ENCODE data around the gene TRAPPC3. TPM values are rescaled to one million over a fixed set of nuclear protein-coding genes. Genes with fewer than 3 reads are reported as not detected.
A peak's percentile ranks its signal among the peaks of the same experiment; 100 is the strongest.

Gene TRAPPC3
- total RNA-seq, 1 experiment from 2014 or later: 158 TPM

DNA sequence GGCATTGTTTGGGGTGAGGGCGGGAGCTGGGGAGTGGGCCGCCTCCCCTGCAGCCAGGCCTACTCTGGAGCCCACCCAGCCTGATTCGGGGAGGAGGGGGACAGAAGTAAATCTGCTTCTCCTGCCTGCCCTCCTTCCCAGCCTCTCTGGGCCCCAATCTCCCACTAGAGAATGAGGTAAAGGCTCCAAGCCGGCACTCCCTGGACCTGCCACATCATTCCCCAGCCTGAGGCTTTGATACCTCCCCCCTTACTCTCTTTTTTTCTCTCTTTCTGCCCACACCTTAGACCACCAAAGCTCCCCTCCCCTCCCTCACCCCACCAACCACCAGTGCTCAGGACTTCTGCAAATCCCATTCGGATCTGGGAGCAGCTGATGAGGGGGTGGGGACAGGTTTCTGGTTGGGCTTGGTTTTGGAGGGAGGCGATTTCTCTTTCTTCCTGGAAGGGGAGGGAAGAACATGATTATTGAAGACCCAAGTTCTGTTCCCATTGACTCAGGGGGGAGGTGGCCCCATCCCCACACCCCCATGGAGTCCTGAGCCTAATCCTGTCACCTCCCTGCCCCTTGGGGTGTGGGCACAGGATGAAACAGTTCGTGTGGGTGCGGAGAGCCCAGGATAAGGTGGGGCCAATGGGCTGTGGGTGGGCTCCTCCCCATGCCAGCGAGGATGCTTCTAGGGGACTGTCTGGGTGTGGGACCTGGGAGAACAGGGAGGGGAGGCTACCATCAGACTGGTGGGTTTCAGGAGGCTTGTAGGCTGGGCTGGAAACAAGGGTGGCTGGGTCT lies 8.0 kb upstream of the TRAPPC3 start:
- peaks cover 51% of the 10 kb centered on the region for H3K36me3 ChIP-seq
- H3K27me3 ChIP-seq: no peaks in the 10 kb centered on the region
- H3K4me3 ChIP-seq: peak overlapping the region; percentile 94
- no peak for DNase-seq
- no peaks in the 10 kb centered on the region for H3K9me3 ChIP-seq

DNA sequence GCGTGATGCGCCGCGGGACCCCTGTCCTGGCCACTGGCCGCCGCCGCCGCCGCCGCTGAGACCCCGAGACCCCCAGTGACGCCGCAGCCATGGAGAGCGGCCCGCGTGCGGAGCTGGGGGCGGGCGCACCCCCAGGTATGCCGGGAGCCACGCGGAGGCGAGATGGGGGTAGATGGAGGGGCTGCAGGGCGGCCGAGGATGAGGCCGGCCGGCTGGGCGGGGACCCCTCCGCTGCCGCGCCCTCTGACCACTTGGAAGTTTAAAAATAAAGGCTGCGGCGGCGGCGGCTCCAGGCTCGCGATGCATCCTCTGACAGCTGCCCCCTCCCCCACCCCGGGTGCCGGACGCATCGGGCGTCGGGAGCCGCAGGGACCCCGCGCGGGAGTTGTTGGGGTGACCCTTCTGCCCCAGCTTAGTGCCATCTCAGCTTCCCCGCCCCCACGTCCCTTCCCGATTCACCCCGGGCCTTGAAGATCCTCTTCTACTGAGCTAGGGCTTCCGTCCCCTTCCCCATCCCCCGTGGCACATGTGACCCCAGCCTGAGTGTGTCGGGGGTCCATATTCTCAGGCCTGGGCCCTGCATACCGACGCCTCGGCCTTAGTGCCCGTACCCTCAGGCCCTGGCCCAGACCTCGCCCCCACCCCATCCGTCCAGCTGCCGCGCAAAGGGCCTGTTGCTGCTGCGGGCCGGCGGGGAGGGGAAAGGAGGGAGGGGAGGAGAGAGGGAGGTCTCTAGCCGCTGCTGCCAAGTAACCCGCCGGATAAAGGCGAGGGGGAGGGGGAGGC lies 7.2 kb upstream of the TRAPPC3 start:
- H3K4me3 ChIP-seq: peak overlapping the region; percentile 94
- H3K36me3 ChIP-seq: peaks cover 43% of the 10 kb centered on the region
- H3K27me3 ChIP-seq: no peaks in the 10 kb centered on the region
- no peaks in the 10 kb centered on the region for H3K9me3 ChIP-seq
- peak; percentile 79 for DNase-seq

DNA sequence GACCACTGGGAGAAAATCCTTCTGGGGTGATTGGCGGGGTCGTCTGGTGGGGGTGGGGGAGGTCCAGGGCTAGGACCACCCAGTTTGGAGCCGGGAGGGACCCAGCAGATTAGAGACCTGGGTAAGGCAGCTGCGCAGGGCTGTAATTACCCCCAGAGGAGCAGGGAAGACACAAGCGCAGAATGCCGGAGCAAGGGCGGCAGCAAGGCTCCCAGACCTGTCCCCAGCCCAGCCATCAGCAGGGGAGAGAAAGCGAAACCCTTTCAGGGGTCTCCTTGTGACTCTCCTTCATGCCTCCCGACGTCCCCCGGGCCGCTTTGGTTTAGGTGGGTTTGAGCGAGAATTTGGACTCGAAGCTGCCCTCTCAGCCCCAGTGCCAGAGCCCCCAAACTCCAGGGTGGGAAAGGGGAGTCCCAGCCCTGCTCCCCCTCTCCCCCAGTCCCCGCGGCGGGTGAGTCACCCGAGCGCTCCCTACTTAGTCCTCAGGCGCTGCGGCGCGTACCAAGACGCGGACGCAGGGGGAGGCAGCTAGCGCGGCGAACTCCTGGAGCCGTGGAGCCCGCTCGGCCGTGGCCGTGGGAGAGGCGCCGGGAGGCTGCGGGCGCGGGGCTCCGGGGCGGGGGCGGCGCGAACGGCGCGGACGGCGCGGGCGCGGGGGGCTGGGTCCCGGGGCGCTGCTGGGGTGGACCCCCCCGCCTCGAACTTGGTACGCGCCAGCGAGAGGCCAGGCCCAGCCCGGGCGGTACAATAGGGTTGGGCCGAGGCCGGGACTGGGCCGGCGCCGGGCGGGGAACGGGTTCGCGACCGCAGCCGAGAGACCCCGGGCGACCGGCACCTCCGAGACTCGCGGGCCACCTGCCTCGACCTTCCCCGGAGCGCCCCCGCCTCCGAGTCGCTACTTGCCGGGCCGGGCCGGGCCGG lies 6.4 kb upstream of the TRAPPC3 start, which contains the start of gene MAP7D1:
Gene MAP7D1 (plus strand): TSS at position 753 of the 921 bp plus-strand sequence. CDS start 258 bp downstream, outside the sequence.
- no peaks in the 10 kb centered on the region for H3K27me3 ChIP-seq
- H3K4me3 ChIP-seq: peak within 1 kb of the TSS; percentile 94
- no peaks in the 10 kb centered on the region for H3K9me3 ChIP-seq
- DNase-seq: peak; percentile 88
- H3K36me3 ChIP-seq: peaks cover 35% of the 10 kb centered on the region

DNA sequence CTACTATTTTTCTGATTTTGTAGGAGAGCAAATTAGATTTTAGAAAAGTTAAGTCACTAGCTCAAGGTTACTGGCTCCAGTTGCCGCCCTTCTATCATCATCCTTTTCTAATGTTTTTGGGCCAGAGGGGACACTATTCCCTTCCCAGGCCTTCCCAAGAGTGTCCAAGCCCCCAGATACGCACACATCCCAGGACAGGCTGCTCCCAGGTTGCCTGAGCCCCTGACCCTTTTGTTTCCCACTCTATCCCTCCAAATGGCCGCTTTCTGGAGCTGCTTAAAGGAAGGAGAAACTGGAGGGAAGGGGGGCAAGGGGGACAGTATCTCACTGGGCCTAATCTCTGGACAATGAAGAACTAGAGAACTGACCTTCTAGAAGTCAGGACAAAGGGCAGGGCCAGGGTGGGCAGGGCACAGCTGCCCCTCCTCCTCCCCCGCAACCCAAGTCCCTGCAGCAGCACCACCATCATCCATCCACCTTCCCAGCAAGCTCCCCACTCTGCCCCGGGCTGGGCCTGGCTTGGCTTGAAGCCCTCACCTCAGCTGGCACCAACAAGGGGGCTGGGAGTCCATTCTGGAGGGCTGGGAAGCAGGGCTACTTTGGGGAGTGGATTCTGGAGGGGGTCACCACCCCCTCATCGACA lies 5.6 kb upstream of the TRAPPC3 start:
- DNase-seq: peak; percentile 54
- no peaks in the 10 kb centered on the region for H3K27me3 ChIP-seq

DNA sequence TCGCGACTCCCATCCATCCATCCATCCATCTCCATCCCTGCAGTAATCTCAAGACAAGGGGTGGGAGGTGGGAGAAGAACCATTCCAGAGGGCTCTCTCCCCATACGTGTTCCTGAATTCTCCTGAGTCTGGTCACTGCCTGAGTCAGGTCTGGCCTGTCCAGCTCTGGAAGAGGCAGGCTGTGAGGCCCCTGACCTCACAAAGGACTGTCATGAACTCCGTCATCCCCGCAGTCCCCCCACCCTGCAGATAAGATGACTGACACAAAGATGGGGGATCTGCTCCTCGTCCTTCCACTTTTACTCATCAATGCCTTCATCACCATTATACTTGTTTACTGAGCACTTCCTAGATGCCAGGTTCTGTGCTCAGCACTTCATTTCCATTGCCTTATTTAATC lies 5.0 kb upstream of the TRAPPC3 start:
- DNase-seq: no peak
- H3K9me3 ChIP-seq: no peaks in the 10 kb centered on the region
- H3K4me3 ChIP-seq: no peak overlapping the region
- no peaks in the 10 kb centered on the region for H3K27me3 ChIP-seq
- peaks cover 21% of the 10 kb centered on the region for H3K36me3 ChIP-seq

More for the DNA sequence above, 5.6 kb upstream of the TRAPPC3 start:
- H3K36me3 ChIP-seq: peaks cover 27% of the 10 kb centered on the region
- peak overlapping the region; percentile 94 for H3K4me3 ChIP-seq
- no peaks in the 10 kb centered on the region for H3K9me3 ChIP-seq

DNA sequence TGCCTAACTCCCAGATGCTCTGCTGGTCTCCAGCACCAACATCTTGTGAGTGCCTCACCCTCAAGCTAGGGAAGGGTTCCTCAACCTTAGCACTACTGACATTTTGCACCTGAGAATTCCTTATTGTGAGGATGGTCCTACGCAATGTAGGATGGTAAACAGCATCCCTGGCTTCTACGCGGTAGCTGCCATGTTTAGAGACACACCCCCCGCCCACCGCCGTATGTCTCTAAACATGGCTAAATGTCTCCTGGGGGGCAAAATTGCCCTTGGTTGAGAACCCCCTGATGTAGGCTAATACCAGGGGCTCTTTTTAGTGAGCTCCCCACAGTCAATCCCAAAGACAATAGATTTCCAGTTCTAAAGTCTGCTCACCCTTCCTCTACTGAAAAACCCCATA lies 4.2 kb upstream of the TRAPPC3 start:
- Histone ChIP-seq H3K4me3 (no peak overlapping the region), H3K27me3 (no peaks in the 10 kb centered on the region), H3K9me3 (no peaks in the 10 kb centered on the region), H3K36me3 (peaks cover 18% of the 10 kb centered on the region)
- no peak for DNase-seq

DNA sequence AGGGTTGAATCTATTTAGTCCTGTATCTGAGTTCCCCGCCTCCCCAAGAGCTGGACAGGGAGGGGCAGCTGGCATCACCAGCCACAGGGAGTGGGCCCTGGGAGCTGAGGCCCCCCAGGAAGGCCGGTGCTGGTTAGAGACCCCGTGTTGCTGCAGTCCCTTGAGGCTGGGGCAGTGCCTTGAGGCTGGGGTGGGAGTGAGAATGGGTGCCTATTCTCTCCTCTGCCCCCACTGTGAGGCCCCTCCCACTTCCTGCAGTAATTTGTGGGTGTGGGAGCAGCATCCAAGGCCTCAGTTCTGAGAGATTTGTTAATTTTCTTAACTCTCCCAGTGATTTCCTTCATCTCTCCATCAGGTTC lies 2.5 kb upstream of the TRAPPC3 start:
- peaks cover 21% of the 10 kb centered on the region for H3K36me3 ChIP-seq
- DNase-seq: peak; percentile 47
- H3K9me3 ChIP-seq: no peaks in the 10 kb centered on the region

DNA sequence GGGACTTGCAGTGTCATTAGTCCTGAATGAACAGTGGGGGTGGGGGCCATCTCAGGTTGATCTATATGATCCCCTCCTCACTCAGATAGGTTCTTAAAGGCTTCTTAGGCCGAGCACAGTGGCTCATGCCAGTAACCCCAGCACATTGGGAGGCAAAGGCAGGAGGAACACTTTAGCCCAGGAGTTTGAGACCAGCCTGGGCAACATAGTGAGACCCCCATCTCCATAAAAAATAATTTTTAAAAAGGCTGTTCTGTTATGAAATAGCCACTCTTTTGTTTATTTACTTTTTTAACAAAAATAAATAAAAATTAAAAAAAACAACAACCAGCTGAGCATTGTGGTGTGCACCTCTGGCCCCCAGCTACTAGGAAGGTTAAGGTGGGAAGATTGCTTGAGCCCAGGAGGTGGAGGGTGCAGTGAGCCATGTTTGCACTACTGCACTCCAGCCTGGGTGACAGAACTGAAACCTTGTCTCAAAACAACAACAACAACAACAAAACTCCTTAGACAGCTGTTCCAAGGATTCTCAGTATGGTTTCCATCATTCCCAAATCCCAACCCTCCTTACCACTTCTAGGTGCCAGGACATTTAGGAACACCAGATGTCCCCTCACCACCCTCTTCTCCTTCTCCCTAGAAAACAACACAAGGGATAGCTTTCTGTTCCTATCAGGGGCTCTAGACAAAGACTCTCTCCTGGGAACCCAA lies 2.0 kb upstream of the TRAPPC3 start:
- Histone ChIP-seq H3K4me3 (no peak overlapping the region), H3K36me3 (peaks cover 20% of the 10 kb centered on the region), H3K9me3 (no peaks in the 10 kb centered on the region), H3K27me3 (no peaks in the 10 kb centered on the region)
- no peak for DNase-seq

More for the DNA sequence above, 2.5 kb upstream of the TRAPPC3 start:
- Histone ChIP-seq H3K4me3 (no peak overlapping the region), H3K27me3 (no peaks in the 10 kb centered on the region)

DNA sequence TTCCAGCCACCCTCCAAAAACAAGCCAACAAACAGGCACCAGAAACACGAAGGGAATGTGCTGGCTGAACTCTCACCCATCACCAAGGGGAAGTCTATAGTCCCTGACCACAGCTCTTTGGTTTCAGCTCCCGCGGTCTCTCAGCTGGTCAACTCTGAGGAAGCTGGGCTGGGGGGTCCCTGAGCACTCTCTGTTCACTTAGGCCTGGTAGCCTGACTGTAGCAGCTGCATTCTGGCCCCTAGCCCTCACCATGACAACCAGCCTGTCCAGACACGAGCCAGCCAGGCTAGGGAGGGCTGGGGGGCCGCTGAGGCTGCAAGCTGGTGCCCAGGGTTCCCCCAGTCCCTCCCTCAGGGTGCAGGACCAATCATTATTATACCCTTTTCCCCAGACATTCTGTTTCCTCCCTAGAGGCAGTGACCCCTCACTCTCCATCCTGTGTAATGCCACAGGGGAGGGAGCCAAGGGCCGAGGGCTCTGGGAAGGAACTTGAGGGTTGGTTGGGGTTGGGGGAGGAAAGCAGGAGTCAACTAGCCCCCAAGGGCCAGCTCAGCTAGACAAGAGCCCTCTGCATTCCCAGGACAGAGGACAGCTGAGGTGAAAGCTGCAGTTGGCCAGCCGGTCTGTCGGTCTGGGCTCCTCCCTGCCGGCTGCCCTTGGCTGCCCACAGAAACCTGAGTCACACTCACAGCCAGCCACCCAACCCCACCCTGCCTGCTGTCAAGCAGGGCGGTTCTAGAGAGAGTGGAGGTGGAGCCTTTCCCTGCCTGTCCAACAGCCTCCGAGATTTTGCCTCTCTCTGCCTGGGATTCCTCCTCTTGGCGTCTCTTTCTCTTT lies 1.2 kb upstream of the TRAPPC3 start:
- H3K9me3 ChIP-seq: no peaks in the 10 kb centered on the region
- peak; percentile 98 for DNase-seq
- no peaks in the 10 kb centered on the region for H3K27me3 ChIP-seq
- peaks cover 21% of the 10 kb centered on the region for H3K36me3 ChIP-seq
- H3K4me3 ChIP-seq: 0 out of 2 replicates have a peak overlapping the region, but pooled peaks have one; percentile 11

DNA sequence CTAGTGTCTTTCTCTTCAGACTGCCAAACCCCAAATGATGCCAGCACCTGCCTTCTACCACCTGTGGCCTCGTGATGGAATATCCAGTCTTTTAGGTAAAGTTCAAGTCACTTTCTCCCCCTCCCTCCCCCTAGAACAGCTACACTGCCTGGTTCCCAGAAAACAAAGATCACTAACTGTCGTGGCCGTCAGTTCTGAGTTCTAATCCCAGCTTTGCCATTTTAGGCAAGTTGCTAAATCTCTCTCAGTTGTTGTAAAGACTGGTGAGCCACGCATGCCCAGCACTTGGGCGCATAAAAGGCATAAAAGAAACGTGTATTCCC lies 648 bp upstream of the TRAPPC3 start:
- Histone ChIP-seq H3K4me3 (peak overlapping the region; percentile 11; the same call in 1 of the 2 replicates), H3K9me3 (no peaks in the 10 kb centered on the region), H3K27me3 (no peaks in the 10 kb centered on the region), H3K36me3 (peaks cover 24% of the 10 kb centered on the region)
- no peak for DNase-seq

DNA sequence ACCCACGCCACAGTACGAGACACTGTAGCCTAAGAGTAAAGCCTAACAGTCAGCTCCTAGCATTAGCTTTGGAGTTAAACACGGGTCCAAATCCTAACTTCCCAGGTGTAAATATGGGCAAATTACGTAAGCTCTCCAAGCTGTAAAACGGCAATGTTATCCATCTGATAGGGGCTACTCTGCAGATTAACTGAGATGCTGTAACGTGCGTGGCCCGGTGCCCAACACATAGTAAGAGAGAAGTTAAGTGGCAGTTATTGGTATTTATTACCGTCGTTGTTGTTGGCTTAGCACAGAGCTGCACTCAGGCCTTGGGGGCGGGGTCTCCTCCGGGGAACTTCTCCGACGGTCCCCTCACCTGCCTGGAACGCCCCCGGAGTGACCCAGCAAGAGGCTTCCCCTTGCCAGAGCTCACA lies 457 bp downstream of the TRAPPC3 start:
- no peaks in the 10 kb centered on the region for H3K27me3 ChIP-seq
- no peak for DNase-seq
- peaks cover 24% of the 10 kb centered on the region for H3K36me3 ChIP-seq
- no peaks in the 10 kb centered on the region for H3K9me3 ChIP-seq
- H3K4me3 ChIP-seq: peak overlapping the region; percentile 90

DNA sequence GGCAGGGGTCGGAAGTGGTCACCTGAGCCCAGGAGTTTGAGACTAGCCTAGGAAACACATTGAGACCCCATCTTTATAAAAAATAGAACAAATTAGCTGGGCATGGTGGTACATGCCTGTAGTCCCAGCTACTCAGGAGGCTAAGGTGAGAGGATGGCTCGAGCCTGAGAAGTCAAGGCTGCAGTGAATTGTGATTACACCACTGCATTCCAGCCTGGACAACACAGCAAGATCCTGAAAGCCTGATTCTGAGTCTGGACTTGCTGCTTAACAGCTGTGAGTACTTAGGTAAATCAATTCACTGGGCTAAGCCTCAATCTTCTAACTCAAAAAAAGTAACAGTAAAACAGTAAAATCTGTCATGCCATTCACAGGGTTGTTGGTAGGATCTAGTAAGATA lies 4.9 kb downstream of the TRAPPC3 start:
- no peaks in the 10 kb centered on the region for H3K27me3 ChIP-seq
- no peak for DNase-seq
- no peak overlapping the region for H3K4me3 ChIP-seq
- peaks cover 42% of the 10 kb centered on the region for H3K36me3 ChIP-seq
- H3K9me3 ChIP-seq: no peaks in the 10 kb centered on the region

DNA sequence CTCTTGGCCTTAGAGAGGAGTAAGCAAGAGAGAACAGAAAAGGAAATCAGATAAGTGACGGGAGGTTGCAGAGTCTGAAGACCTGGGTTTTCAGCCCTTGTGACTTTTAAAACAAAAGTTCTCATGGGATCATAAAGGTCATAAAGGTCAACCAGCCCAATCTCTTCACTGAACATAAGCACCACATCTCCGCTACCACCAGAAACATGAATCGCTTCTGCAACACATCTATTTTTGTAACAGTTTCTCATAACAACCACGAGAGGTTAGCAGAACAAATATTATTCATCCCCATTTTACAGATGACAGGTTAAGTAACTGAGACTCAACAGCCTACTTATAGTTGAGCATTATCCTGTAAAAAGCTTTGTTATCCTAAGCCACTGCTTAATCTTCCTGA lies 5.9 kb downstream of the TRAPPC3 start:
- Histone ChIP-seq H3K9me3 (no peaks in the 10 kb centered on the region), H3K36me3 (peaks cover 45% of the 10 kb centered on the region), H3K4me3 (no peak overlapping the region), H3K27me3 (no peaks in the 10 kb centered on the region)
- no peak for DNase-seq

DNA sequence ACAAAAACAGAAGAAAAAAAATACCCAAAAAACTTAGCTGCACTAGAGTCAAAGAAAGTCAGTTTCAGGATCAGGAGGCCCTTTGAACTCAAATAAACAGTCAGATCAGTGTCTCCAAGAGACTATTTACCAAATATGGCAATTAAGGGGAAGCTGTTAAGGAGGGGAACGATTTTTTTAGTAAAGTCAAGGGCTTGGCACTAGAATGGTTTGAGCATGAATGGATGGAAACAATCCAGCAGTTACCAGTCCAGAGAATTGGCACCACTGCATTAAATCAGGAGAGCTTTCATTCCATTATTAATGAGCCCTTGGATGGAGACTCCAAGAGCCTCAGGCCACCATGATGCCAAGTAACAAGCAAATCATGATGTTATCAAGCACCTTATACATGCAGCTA lies 7.2 kb downstream of the TRAPPC3 start:
- no peak overlapping the region for H3K4me3 ChIP-seq
- no peaks in the 10 kb centered on the region for H3K9me3 ChIP-seq
- DNase-seq: no peak
- H3K27me3 ChIP-seq: no peaks in the 10 kb centered on the region
- peaks cover 47% of the 10 kb centered on the region for H3K36me3 ChIP-seq

DNA sequence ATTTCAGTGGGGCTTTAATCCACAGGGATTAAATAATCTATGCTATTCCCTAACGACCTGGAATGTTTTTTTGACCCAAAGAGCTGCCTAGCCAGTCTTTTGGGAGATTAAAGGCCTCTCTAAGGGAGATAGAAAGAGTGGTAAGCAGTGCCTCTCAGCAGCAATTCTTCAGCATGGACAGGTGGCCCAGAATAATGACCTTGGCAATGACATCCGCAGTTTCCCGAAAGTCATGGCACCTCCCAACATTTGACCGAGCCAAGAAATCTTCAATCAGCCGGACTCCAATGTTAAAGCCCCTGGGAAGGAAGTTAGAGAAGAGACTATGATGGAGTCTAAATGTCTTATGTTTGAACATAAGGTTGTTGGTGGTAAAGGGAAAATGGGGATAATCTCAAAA lies 9.8 kb downstream of the TRAPPC3 start:
- no peak for DNase-seq
- Histone ChIP-seq H3K36me3 (peaks cover 58% of the 10 kb centered on the region), H3K9me3 (no peaks in the 10 kb centered on the region)

More for the DNA sequence above, 9.8 kb downstream of the TRAPPC3 start:
- Histone ChIP-seq H3K27me3 (no peaks in the 10 kb centered on the region), H3K4me3 (no peak overlapping the region)
